ENCODE data around the gene CCDC124.

CCDC124 gene

DNA sequence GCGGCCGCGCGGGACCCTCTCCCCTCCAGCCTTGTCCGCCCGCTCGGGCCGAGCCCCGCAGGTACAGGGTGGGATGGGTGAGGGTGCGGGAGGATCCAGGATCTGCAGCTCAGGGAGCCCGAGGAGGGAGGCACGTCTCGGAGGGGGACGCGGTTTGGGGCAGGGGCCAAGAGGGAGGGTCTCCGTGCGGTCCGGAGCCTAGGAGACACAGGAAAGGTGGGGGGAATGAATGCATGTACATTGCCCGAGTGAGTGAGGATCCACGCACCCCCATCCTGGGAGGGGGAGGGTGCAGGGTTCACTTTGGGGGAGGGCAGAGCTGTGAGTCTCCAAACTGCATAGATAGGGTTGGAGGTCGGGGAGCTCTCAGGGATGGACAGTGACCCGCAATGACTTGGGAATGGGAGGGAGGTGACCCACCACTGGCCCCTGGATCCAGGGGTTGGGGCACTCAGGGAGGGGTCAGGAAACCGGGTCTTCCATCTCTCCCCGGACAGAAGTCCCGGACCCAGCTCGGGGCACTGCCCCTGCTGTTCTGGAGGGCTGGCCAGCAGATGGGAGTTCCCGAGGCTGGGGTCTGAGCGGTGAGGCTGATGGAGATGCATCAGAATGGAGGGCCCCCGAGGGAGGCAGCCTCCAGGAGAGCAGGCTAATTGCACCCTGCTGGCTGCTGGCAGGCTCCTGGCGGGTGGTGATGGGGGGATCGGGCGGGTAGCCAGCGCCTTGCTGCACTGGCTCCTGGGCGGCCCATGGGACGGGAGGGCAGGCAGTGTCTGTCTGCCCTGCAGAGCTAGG lies 34.6 kb downstream of the CCDC124 start:
- Histone ChIP-seq H3K27ac (ENCODE audit: low read depth, low read length) (no peak overlapping the region), H3K9me2 (replicated peaks; ENCODE audit: control insufficient read depth, low read length) (no peaks in the 10 kb centered on the region), H3K27me3 (ENCODE audit: control insufficient read depth, low read length) (peaks cover 15% of the 10 kb centered on the region), H3K4me1 (ENCODE audit: control insufficient read depth, low read length) (peaks cover 13% of the 10 kb centered on the region; the same call in 1 of the 2 replicates), H3F3A (ENCODE audit: control insufficient read depth, insufficient read depth) (no peaks in the 10 kb centered on the region), H4K20me1 (ENCODE audit: control insufficient read depth, insufficient read depth, low read depth, low read length) (no peaks in the 10 kb centered on the region), H3K36me3 (ENCODE audit: control insufficient read depth, low read length) (no peaks in the 10 kb centered on the region), H3K4me3 (ENCODE audit: low read length) (no peak overlapping the region), H3K9me3 (ENCODE audit: control insufficient read depth, insufficient read depth, low read length) (no peaks in the 10 kb centered on the region), H3K79me2 (ENCODE audit: control insufficient read depth, low read length) (no peaks in the 10 kb centered on the region), H3K4me2 (ENCODE audit: low read length) (no peak overlapping the region)
- TF ChIP-seq CTCF (IDR thresholded peaks at IDR 0.05; ENCODE audit: low read depth, low read length, poor library complexity, severe bottlenecking) (no peak), EZH2phosphoT487 (IDR thresholded peaks at IDR 0.05; ENCODE audit: borderline replicate concordance, low read length) (no peak)

GRCh38 chr19:17968362-17968761 lies 35.5 kb downstream of the CCDC124 start:
- no peaks in the 10 kb centered on the region for H3K36me3 ChIP-seq (ENCODE audit: control insufficient read depth, low read length)
- no peak overlapping the region for H3K4me2 ChIP-seq (ENCODE audit: low read length)
- peaks cover 16% of the 10 kb centered on the region; the same call in 1 of the 2 replicates for H3K4me1 ChIP-seq (ENCODE audit: control insufficient read depth, low read length)
- H3K79me2 ChIP-seq (ENCODE audit: control insufficient read depth, low read length) = no peaks in the 10 kb centered on the region
- no peak overlapping the region for H3K4me3 ChIP-seq (ENCODE audit: low read length)
- no peaks in the 10 kb centered on the region for H3K9me2 ChIP-seq (replicated peaks; ENCODE audit: control insufficient read depth, low read length)
- H4K20me1 ChIP-seq (ENCODE audit: control insufficient read depth, insufficient read depth, low read depth, low read length) = no peaks in the 10 kb centered on the region
- no peak overlapping the region for H3K27ac ChIP-seq (ENCODE audit: low read depth, low read length)
- TF ChIP-seq EZH2phosphoT487 (IDR thresholded peaks at IDR 0.05; ENCODE audit: borderline replicate concordance, low read length) = no peak
- no peak for TF ChIP-seq CTCF (IDR thresholded peaks at IDR 0.05; ENCODE audit: low read depth, low read length, poor library complexity, severe bottlenecking)
- H3K27me3 ChIP-seq (ENCODE audit: control insufficient read depth, low read length) = peaks cover 15% of the 10 kb centered on the region
- no peaks in the 10 kb centered on the region for H3F3A ChIP-seq (ENCODE audit: control insufficient read depth, insufficient read depth)
- no peaks in the 10 kb centered on the region for H3K9me3 ChIP-seq (ENCODE audit: control insufficient read depth, insufficient read depth, low read length)

DNA sequence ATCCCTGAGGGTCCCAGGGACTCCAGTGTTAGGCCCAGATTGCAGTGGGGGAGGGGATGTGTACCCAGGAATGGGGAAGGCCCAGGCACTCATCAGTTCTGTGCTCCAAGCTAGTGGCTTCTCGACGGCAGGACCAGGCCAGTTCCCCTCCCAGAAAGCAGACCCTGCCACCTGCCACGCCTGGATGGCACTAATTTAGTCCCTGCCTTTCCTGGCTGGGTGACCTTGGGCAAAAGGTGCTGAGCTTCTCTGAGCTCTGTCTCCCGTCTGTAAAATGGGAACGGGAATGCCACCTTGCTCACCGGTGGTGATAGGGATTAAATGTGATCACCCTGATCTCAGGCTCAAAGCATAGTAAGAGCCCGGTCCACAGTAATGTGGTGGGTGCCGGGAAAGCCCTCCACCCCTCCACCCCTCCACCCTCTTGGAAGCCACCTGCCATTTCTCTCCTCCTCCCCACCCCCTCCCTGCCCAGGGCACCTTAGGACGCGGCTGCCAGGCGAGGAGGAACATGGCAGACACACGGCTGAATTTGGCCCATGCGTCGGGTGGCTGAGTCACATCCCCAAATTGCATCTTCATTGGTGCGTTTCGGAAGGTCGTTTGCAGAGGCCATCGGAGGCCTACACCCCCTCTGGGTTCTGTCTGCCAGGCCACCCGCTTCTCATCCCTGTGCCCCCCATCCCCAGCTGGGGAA lies 36.4 kb downstream of the CCDC124 start:
- H3K9me3 ChIP-seq (ENCODE audit: control insufficient read depth, insufficient read depth, low read length) = no peaks in the 10 kb centered on the region
- H3F3A ChIP-seq (ENCODE audit: control insufficient read depth, insufficient read depth) = no peaks in the 10 kb centered on the region
- TF ChIP-seq CTCF (IDR thresholded peaks at IDR 0.05; ENCODE audit: low read depth, low read length, poor library complexity, severe bottlenecking) (no peak), EZH2phosphoT487 (IDR thresholded peaks at IDR 0.05; ENCODE audit: borderline replicate concordance, low read length) (no peak)
- no peaks in the 10 kb centered on the region for H3K36me3 ChIP-seq (ENCODE audit: control insufficient read depth, low read length)
- peaks cover 16% of the 10 kb centered on the region; the same call in 1 of the 2 replicates for H3K4me1 ChIP-seq (ENCODE audit: control insufficient read depth, low read length)
- H3K79me2 ChIP-seq (ENCODE audit: control insufficient read depth, low read length) = no peaks in the 10 kb centered on the region
- H3K4me2 ChIP-seq (ENCODE audit: low read length) = no peak overlapping the region
- H3K9me2 ChIP-seq (replicated peaks; ENCODE audit: control insufficient read depth, low read length) = no peaks in the 10 kb centered on the region
- no peak overlapping the region for H3K4me3 ChIP-seq (ENCODE audit: low read length)
- H3K27ac ChIP-seq (ENCODE audit: low read depth, low read length) = no peak overlapping the region
- H4K20me1 ChIP-seq (ENCODE audit: control insufficient read depth, insufficient read depth, low read depth, low read length) = no peaks in the 10 kb centered on the region
- peaks cover 13% of the 10 kb centered on the region for H3K27me3 ChIP-seq (ENCODE audit: control insufficient read depth, low read length)
